WI38 (cell line): ENCODE data around the gene PAX4.

Source experiments
- H3K4me3 ChIP-seq: 2 replicates; pipeline ENCODE4 v1.5.1; 2011; ENCODE audit warnings: low read depth, mild to moderate bottlenecking, control low read depth, low read length
- CTCF ChIP-seq: IDR thresholded peaks from 2 replicates; pipeline ENCODE4 v1.5.1; 2012; ENCODE audit warnings: low read depth, mild to moderate bottlenecking, control low read depth, low read length

Gene PAX4

GRCh38 chr7:127654404-127655394 is 36.8 kb upstream of the PAX4 start:
- peak overlapping the region; percentile 18 for H3K4me3 ChIP-seq
- TF ChIP-seq CTCF, result no peak

- peak overlapping the region; percentile 100 for H3K4me3 ChIP-seq
- TF ChIP-seq CTCF, result no peak
These were observed 35.5 kb upstream of the PAX4 start for GRCh38 chr7:127653396-127653795.

- H3K4me3 ChIP-seq, result peak overlapping the region; percentile 100
- no peak for TF ChIP-seq CTCF
These were observed 34.6 kb upstream of the PAX4 start for GRCh38 chr7:127652333-127653248.

- H3K4me3 ChIP-seq, result peak within 1 kb of the TSS; percentile 100
- no peak for TF ChIP-seq CTCF
These were observed 33.8 kb upstream of the PAX4 start, which contains the start of gene SND1 for GRCh38 chr7:127651556-127652332. Gene SND1 (plus strand): TSS chr7:127652194. CDS start chr7:127652374, 180 bp downstream.

GRCh38 chr7:127650847-127651555 is 33.1 kb upstream of the PAX4 start:
- peak overlapping the region; percentile 100 for H3K4me3 ChIP-seq
- TF ChIP-seq CTCF, result no peak

- no peak overlapping the region for H3K4me3 ChIP-seq
- no peak for TF ChIP-seq CTCF
These were observed 31.0 kb upstream of the PAX4 start for GRCh38 chr7:127648986-127649385.
